HFFc6 (cell line): ENCODE results near the gene TTC39C. TPM values are rescaled to one million over a fixed set of nuclear protein-coding genes. Genes with fewer than 3 reads are reported as not detected.

Source experiments
- DNase-seq: peaks from one replicate; pipeline ENCODE4 v3.0.0-alpha.2; 2018
- H3K27ac Mint-ChIP-seq: 2 replicates; pipeline ENCODE4 v1.8.0; 2020; ENCODE audit warnings: mild to moderate bottlenecking, mixed read lengths
- H3K27me3 Mint-ChIP-seq: 2 replicates; pipeline ENCODE4 v1.8.0; 2021; ENCODE audit warnings: mild to moderate bottlenecking, moderate library complexity, mixed read lengths; ENCODE audit not compliant: insufficient read depth
- H3K36me3 Mint-ChIP-seq: 2 replicates; pipeline ENCODE4 v1.8.0; 2021; ENCODE audit warnings: low read depth, mixed read lengths
- H3K4me1 Mint-ChIP-seq: 2 replicates; pipeline ENCODE4 v1.8.0; 2020; ENCODE audit warnings: low read depth, mixed read lengths
- H3K4me3 Mint-ChIP-seq: 2 replicates; pipeline ENCODE4 v1.8.0; 2020; ENCODE audit warnings: mild to moderate bottlenecking, moderate library complexity, mixed read lengths
- H3K9me3 Mint-ChIP-seq: 2 replicates; pipeline ENCODE4 v1.8.0; 2020; ENCODE audit warnings: mild to moderate bottlenecking, mixed read lengths
- CTCF ChIP-seq: fragments of 200-600 bp; sonication (generic); IDR thresholded peaks from 2 replicates; pipeline ENCODE4 v1.5.0; 2021; ENCODE audit warnings: antibody characterized with exemption, mild to moderate bottlenecking
- total RNA-seq, 6 experiments: library from RNA; stranded (reverse); fragmentation: NEBNext Ultra II Directional; extraction: Animal tissue kit (Norgen Biotek cat#: 25700); gene quantifications; 2 replicates in 1 of 6; 3 replicates in 5 of 6; pipeline ENCODE4 v1.2.3, GENCODE V29; 2021

TTC39C gene
- total RNA-seq, 6 experiments from 2014 or later, result 10.1 to 21.3 (median 17.4) TPM

GRCh38 chr18:24168496-24168895 is 153.9 kb downstream of the TTC39C start:
- Mint-ChIP-seq H3K36me3 (no peaks in the 10 kb centered on the region), H3K9me3 (no peaks in the 10 kb centered on the region), H3K27ac (no peak overlapping the region), H3K4me3 (no peak overlapping the region), H3K4me1 (no peaks in the 10 kb centered on the region), H3K27me3 (peaks cover 4% of the 10 kb centered on the region; the same call in 1 of the 2 replicates)
- TF ChIP-seq CTCF, result no peak
- DNase-seq, result no peak

GRCh38 chr18:24170360-24170759 is 155.8 kb downstream of the TTC39C start:
- no peaks in the 10 kb centered on the region for H3K36me3 Mint-ChIP-seq
- H3K4me1 Mint-ChIP-seq, result no peaks in the 10 kb centered on the region
- no peak overlapping the region for H3K27ac Mint-ChIP-seq
- no peak overlapping the region for H3K4me3 Mint-ChIP-seq
- peaks cover 4% of the 10 kb centered on the region; the same call in 1 of the 2 replicates for H3K27me3 Mint-ChIP-seq
- no peak for DNase-seq
- no peaks in the 10 kb centered on the region for H3K9me3 Mint-ChIP-seq
- no peak for TF ChIP-seq CTCF

- peaks cover 4% of the 10 kb centered on the region; the same call in 1 of the 2 replicates for H3K27me3 Mint-ChIP-seq
- H3K36me3 Mint-ChIP-seq, result no peaks in the 10 kb centered on the region
- H3K27ac Mint-ChIP-seq, result no peak overlapping the region
- TF ChIP-seq CTCF, result no peak
- DNase-seq, result no peak
- no peaks in the 10 kb centered on the region for H3K4me1 Mint-ChIP-seq
- no peaks in the 10 kb centered on the region for H3K9me3 Mint-ChIP-seq
- H3K4me3 Mint-ChIP-seq, result no peak overlapping the region
These were observed 159.4 kb downstream of the TTC39C start for GRCh38 chr18:24173997-24174396.

- H3K9me3 Mint-ChIP-seq, result no peaks in the 10 kb centered on the region
- no peaks in the 10 kb centered on the region for H3K36me3 Mint-ChIP-seq
- peaks cover 5% of the 10 kb centered on the region for H3K4me1 Mint-ChIP-seq
- no peak overlapping the region for H3K4me3 Mint-ChIP-seq
- peak; percentile 25 for DNase-seq
- H3K27ac Mint-ChIP-seq, result no peak overlapping the region
- H3K27me3 Mint-ChIP-seq, result no peaks in the 10 kb centered on the region; the same call in 1 of the 2 replicates
- peak; percentile 88 for TF ChIP-seq CTCF
These were observed 162.3 kb downstream of the TTC39C start for GRCh38 chr18:24176727-24177416.

GRCh38 chr18:24177499-24178133 is 163.1 kb downstream of the TTC39C start:
- TF ChIP-seq CTCF, result no peak
- Mint-ChIP-seq H3K27ac (no peak overlapping the region), H3K27me3 (no peaks in the 10 kb centered on the region; the same call in 1 of the 2 replicates), H3K4me3 (no peak overlapping the region), H3K4me1 (peaks cover 10% of the 10 kb centered on the region), H3K9me3 (no peaks in the 10 kb centered on the region), H3K36me3 (no peaks in the 10 kb centered on the region)
- DNase-seq, result no peak
